ENCODE data around the gene KRT33B. TPM values are rescaled to one million over a fixed set of nuclear protein-coding genes. Genes with fewer than 3 reads are reported as not detected.
A peak's percentile ranks its signal among the peaks of the same experiment; 100 is the strongest.

KRT33B gene
- total and polyA plus RNA-seq, 4 donors, result not detected

GRCh38 chr17:41413982-41414381, 44.4 kb upstream of the KRT33B start:
- ATAC-seq (ENCODE audit: insufficient read depth, low FRiP score) (no peak), DNase-seq (no peak)
- H3K27me3 ChIP-seq (ENCODE audit: control insufficient read depth in 3 of 3, insufficient read depth in 3 of 3, low read length in 2 of 3), result no peaks in the 10 kb centered on the region
- H3K4me1 ChIP-seq (ENCODE audit: control insufficient read depth in 5 of 5, insufficient read depth in 5 of 5, low read length in 5 of 5), result peaks cover 0 to 1% (median 0%) of the 10 kb centered on the region in 5 donors
- no peak overlapping the region for H3K4me3 ChIP-seq
- H3K27ac ChIP-seq (ENCODE audit: low read depth in 1 of 2, low read length in 1 of 2), result no peak overlapping the region
- TF ChIP-seq CTCF (IDR thresholded peaks at IDR 0.05; ENCODE audit: control extremely low read depth, extremely low read depth), result no peak
- no peaks in the 10 kb centered on the region for H3K36me3 ChIP-seq (ENCODE audit: control insufficient read depth in 4 of 4, insufficient read depth in 4 of 4, low read length in 4 of 4)
- WGBS, 2 donors, result 87 to 89% methylated on average over 2 of the region's 2 CpGs
- H3K9me3 ChIP-seq (ENCODE audit: control insufficient read depth in 4 of 4, insufficient read depth in 3 of 4, low read length in 3 of 4), result peaks cover 0 to 1% (median 0%) of the 10 kb centered on the region in 4 donors
- H3K9ac ChIP-seq (ENCODE audit: insufficient read depth in 1 of 2, low read length in 2 of 2), result no peak overlapping the region

GRCh38 chr17:41413353-41413957, 43.8 kb upstream of the KRT33B start:
- no peaks in the 10 kb centered on the region for H3K36me3 ChIP-seq (ENCODE audit: control insufficient read depth in 4 of 4, insufficient read depth in 4 of 4, low read length in 4 of 4)
- H3K27me3 ChIP-seq (ENCODE audit: control insufficient read depth in 3 of 3, insufficient read depth in 3 of 3, low read length in 2 of 3), result no peaks in the 10 kb centered on the region
- DNase-seq, result peak; percentile 41 to 66 (median 58)
- peak; percentile 49 for ATAC-seq (ENCODE audit: insufficient read depth, low FRiP score)
- TF ChIP-seq CTCF (IDR thresholded peaks at IDR 0.05; ENCODE audit: control extremely low read depth, extremely low read depth), result no peak
- peaks cover 0 to 1% (median 0%) of the 10 kb centered on the region in 4 donors for H3K9me3 ChIP-seq (ENCODE audit: control insufficient read depth in 4 of 4, insufficient read depth in 3 of 4, low read length in 3 of 4)
- H3K27ac ChIP-seq (ENCODE audit: low read depth in 1 of 2, low read length in 1 of 2), result no peak overlapping the region
- H3K4me3 ChIP-seq, result no peak overlapping the region
- H3K4me1 ChIP-seq (ENCODE audit: control insufficient read depth in 5 of 5, insufficient read depth in 5 of 5, low read length in 5 of 5), result peaks cover 0 to 1% (median 0%) of the 10 kb centered on the region in 5 donors
- no peak overlapping the region for H3K9ac ChIP-seq (ENCODE audit: insufficient read depth in 1 of 2, low read length in 2 of 2)
- 50 to 65% methylated on average over 5 of the region's 5 CpGs for WGBS, 2 donors

GRCh38 chr17:41411072-41411840, 41.6 kb upstream of the KRT33B start:
- DNase-seq, result no peak
- H3K9me3 ChIP-seq (ENCODE audit: control insufficient read depth in 4 of 4, insufficient read depth in 3 of 4, low read length in 3 of 4), result peaks cover 0 to 1% (median 0%) of the 10 kb centered on the region in 4 donors
- no peak overlapping the region for H3K9ac ChIP-seq (ENCODE audit: insufficient read depth in 1 of 2, low read length in 2 of 2)
- no peak overlapping the region for H3K4me3 ChIP-seq
- 96% methylated on average over 20 of the region's 20 CpGs for WGBS, 2 donors
- H3K36me3 ChIP-seq (ENCODE audit: control insufficient read depth in 4 of 4, insufficient read depth in 4 of 4, low read length in 4 of 4), result no peaks in the 10 kb centered on the region
- no peak overlapping the region for H3K27ac ChIP-seq (ENCODE audit: low read depth in 1 of 2, low read length in 1 of 2)
- TF ChIP-seq CTCF (IDR thresholded peaks at IDR 0.05; ENCODE audit: control extremely low read depth, extremely low read depth), result no peak
- H3K27me3 ChIP-seq (ENCODE audit: control insufficient read depth in 3 of 3, insufficient read depth in 3 of 3, low read length in 2 of 3), result no peaks in the 10 kb centered on the region
- H3K4me1 ChIP-seq (ENCODE audit: control insufficient read depth in 5 of 5, insufficient read depth in 5 of 5, low read length in 5 of 5), result no peaks in the 10 kb centered on the region
- no peak for ATAC-seq (ENCODE audit: insufficient read depth, low FRiP score)

Measured in lung (tissue), 12 donors.